Dedifferentiated amniotic fluid mesenchymal stem cell (primary cell): ENCODE results near the gene TFEB.

Experiments
- DNase-seq: peaks from one replicate; pipeline ENCODE4 v3.0.0-alpha.2; 2016; ENCODE audit errors: extremely low spot score

Gene TFEB

GRCh38 chr6:41723530-41724227 lies 11.7 kb downstream of the TFEB start:
- DNase-seq: peak; percentile 80

GRCh38 chr6:41722969-41723529 lies 12.4 kb downstream of the TFEB start:
- DNase-seq: no peak

- no peak for DNase-seq
Measured at GRCh38 chr6:41721414-41721813, 14.0 kb downstream of the TFEB start.

GRCh38 chr6:41720783-41721182 lies 14.6 kb downstream of the TFEB start:
- DNase-seq: no peak

- no peak for DNase-seq
Measured at GRCh38 chr6:41720262-41720620, 15.2 kb downstream of the TFEB start.

GRCh38 chr6:41719436-41720261 lies 15.8 kb downstream of the TFEB start:
- DNase-seq: no peak

- no peak for DNase-seq
Measured at GRCh38 chr6:41718828-41719227, 16.6 kb downstream of the TFEB start.

- no peak for DNase-seq
Measured at GRCh38 chr6:41717392-41717736, 18.0 kb downstream of the TFEB start.

GRCh38 chr6:41716516-41717391 lies 18.7 kb downstream of the TFEB start:
- DNase-seq: no peak

- no peak for DNase-seq
Measured at GRCh38 chr6:41715795-41716515, 19.5 kb downstream of the TFEB start.

GRCh38 chr6:41714556-41715273 lies 20.7 kb downstream of the TFEB start:
- no peak for DNase-seq

GRCh38 chr6:41713650-41714291 lies 21.6 kb downstream of the TFEB start:
- no peak for DNase-seq

GRCh38 chr6:41713159-41713649 lies 22.2 kb downstream of the TFEB start:
- no peak for DNase-seq

- DNase-seq: no peak
Measured at GRCh38 chr6:41712651-41713103, 22.7 kb downstream of the TFEB start.

GRCh38 chr6:41711323-41712038 lies 23.9 kb downstream of the TFEB start:
- no peak for DNase-seq

GRCh38 chr6:41709375-41709774 lies 26.0 kb downstream of the TFEB start:
- no peak for DNase-seq

GRCh38 chr6:41708856-41709255 lies 26.6 kb downstream of the TFEB start:
- no peak for DNase-seq

GRCh38 chr6:41707565-41708200 lies 27.7 kb downstream of the TFEB start:
- no peak for DNase-seq
